GM19193 (cell line): ENCODE results near the gene ZNF581.

Source experiments
- POLR2A ChIP-seq: IDR thresholded peaks from 4 replicates; pipeline ENCODE4 v1.6.1; 2011; ENCODE audit not compliant: insufficient read depth, insufficient read length; ENCODE audit errors: extremely low read depth

ZNF581 gene

GRCh38 chr19:55656988-55657747, 13.7 kb downstream of the ZNF581 start:
- no peak for TF ChIP-seq POLR2A

DNA sequence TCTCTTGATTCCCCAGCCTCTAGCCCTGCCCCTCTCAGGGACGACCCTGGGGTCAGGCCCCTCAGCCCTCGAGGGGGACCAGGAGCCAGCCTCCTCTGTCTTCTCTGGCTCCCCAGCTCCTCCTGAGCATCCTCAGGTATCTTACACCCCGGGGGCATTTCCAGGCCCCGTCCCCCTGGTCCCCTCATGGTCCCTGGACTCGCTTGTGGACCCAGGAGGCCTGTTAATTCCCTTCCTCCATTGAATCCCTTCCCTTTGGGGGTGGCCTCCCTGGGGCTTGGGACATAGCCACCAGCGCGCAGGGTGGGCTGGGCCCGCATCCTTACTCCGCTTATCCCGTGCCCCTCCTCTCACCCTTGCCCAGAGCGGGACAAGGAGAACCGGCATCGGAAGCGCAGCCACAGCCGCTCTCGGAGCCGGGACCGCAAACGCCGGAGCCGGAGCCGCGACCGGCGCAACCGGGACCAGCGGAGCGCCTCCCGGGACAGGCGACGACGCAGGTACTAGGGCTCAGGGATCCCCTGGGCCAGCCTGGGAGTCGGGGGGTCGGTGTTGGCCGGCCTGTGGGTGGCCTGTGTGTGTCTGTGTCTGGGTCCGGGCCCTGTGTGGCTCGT, 15.5 kb downstream of the ZNF581 start:
- no peak for TF ChIP-seq POLR2A

DNA sequence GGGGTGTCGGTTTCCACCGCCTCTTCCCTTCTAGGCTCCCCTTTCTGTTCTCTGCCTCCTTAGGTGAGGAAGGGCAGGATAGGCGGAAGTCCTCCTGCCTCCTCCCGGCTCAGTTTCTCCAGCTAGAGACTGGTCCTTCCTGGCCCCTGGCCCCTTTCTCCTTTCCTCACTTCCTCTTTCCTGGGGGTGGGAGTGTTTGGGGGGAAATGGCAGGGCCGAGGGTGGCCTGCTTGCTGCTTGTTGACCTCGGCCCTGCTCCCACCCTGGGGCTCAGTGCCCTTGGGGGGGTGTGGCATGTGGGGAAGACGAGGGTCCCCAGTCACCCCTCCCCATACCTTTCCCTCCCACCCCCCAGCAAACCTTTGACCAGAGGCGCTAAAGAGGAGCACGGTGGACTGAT, 16.4 kb downstream of the ZNF581 start:
- no peak for TF ChIP-seq POLR2A

DNA sequence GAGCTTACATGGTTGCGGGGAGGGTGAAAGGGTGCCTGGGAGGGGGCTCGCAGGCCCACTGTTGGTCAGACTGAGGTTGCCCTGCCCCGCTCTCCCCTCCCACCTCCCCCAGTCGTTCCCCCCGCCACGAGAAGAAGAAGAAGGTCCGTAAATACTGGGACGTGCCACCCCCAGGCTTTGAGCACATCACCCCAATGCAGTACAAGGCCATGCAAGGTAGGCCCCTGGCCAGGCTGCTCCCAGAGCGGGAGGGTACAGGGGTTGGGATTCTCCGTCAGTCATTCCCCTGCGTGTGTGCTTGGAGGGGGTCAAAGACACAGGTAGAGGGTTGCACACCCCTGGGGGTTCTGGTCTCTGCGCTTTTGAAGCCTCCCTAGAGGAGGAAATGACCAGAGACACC, 17.0 kb downstream of the ZNF581 start:
- TF ChIP-seq POLR2A, result no peak

DNA sequence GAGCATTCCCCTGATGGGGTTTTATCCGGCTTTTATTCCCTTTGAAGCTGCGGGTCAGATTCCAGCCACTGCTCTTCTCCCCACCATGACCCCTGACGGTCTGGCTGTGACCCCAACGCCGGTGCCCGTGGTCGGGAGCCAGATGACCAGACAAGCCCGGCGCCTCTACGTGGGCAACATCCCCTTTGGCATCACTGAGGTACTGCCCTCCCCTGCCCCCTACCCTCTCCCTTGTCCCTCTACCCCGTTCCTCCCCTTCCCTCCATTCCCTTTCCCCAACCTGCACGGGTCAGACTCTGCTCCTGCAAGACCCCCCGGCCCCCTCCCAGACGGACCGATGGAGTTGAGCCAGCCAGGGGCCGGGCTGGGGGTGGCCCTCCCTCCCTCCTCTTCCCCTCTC, 17.5 kb downstream of the ZNF581 start:
- TF ChIP-seq POLR2A, result no peak

GRCh38 chr19:55661826-55662225, 18.4 kb downstream of the ZNF581 start:
- TF ChIP-seq POLR2A, result no peak

- no peak for TF ChIP-seq POLR2A
These were observed 20.5 kb downstream of the ZNF581 start for GRCh38 chr19:55663846-55664536.

- peak; percentile 5 for TF ChIP-seq POLR2A
These were observed 23.0 kb downstream of the ZNF581 start for GRCh38 chr19:55666343-55667005.

DNA sequence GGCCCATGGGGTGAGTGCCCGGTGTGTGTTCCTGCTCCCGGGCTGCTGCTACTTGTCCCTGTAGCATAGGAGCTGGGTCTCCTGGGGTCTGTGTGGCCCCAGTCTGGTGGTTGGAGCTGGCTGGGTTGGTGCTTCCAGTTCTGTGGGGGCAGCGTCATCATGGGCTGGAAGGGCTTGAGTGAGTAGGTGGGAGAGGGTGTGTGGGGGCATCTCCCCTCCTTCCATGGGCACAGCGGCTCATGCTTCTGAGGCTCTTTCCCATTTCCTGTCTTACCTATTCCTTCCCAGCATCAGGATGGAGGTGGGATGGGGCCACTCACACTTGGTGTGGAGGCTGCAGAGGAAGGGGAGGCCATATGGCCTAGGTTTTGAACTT, 23.5 kb downstream of the ZNF581 start:
- TF ChIP-seq POLR2A, result no peak

- no peak for TF ChIP-seq POLR2A
These were observed 24.1 kb downstream of the ZNF581 start for GRCh38 chr19:55667511-55667910.

- TF ChIP-seq POLR2A, result no peak
These were observed 24.5 kb downstream of the ZNF581 start for GRCh38 chr19:55667958-55668357.

- no peak for TF ChIP-seq POLR2A
These were observed 25.3 kb downstream of the ZNF581 start for GRCh38 chr19:55668603-55669348.

DNA sequence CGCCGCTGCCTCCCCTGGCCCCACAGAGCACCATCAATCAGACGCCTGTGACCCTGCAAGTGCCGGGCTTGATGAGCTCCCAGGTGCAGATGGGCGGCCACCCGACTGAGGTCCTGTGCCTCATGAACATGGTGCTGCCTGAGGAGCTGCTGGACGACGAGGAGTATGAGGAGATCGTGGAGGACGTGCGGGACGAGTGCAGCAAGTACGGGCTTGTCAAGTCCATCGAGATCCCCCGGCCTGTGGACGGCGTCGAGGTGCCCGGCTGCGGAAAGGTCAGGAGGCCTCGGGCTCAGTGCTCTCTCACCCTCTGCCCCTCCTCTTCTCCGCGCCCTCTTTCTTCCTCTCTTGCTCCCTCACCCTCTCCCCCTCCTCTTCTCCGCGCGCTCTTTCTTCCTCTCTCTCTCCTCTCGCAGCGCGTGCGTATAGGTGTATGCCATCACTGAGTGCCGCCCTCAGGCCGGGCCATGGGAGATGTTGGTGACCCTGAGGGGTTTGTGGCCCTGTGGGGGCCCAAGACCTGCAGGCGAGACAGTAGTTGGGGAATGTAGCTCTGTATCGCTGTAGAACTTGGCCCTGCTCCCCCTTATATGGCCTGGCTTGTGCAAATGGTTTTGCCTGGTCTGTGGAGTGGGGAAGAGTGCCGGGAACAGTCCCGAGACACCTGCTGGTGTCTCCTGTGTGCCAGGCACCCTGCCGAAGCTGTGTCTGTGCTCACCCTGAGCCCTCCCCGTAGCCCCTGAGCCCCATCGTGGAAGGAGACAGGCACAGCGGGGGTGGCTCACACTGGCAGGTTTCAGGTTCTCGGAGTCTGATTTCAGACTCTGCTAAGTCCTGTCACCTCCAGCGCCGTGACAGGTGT, 26.2 kb downstream of the ZNF581 start:
- no peak for TF ChIP-seq POLR2A
